Endothelial cell of umbilical vein (primary cell): ENCODE data around the gene MEN1. TPM values are rescaled to one million over a fixed set of nuclear protein-coding genes. Genes with fewer than 3 reads are reported as not detected.

Source experiments
- BruUV-seq: library from RNA; stranded (reverse); fragments of 400-500 nt; replicated peaks from 2 replicates; lab custom pipeline; 2021; lab: Mats Ljungman, UMichigan
- CTCF ChIA-PET: fragments of 300-600, 350-600 bp; sonication (Branson Sonifier 250); formaldehyde crosslinking; loops from one replicate; lab custom pipeline; 2021; ENCODE audit warnings: antibody characterized with exemption, inconsistent platforms; lab: Charles Lee
- POLR2A ChIA-PET: fragments of 300-600, 350-600 bp; sonication (Branson Sonifier 250); formaldehyde crosslinking; loops from one replicate; lab custom pipeline; 2021; ENCODE audit warnings: antibody characterized with exemption, inconsistent platforms; lab: Charles Lee
- DNase-seq: peaks from one replicate; pipeline ENCODE4 v3.0.0-alpha.2; 2011; ENCODE audit warnings: low read depth, low spot score
- FAIRE-seq: peaks from 2 replicates; lab custom pipeline; 2011; peaks lifted over from hg19 to GRCh38; lab: Jason Lieb, UNC
- H2AFZ ChIP-seq: 2 replicates; pipeline ENCODE4 v1.6.0; 2012; ENCODE audit warnings: low read depth, low read length, control low read depth, inconsistent platforms
- H3K27ac ChIP-seq: 2 replicates; pipeline ENCODE4 v1.5.1; 2011; ENCODE audit warnings: low read depth, mild to moderate bottlenecking, control low read depth, low read length, moderate library complexity; ENCODE audit not compliant: insufficient read depth
- H3K27me3 ChIP-seq, 2 experiments: 2 replicates each; pipeline versions ENCODE4 v1.6.0 to v1.6.1; 2011; ENCODE audit warnings: low read length in 2 of 2, mixed read lengths in 1 of 2; ENCODE audit not compliant: control insufficient read depth in 2 of 2, insufficient read depth in 2 of 2
- H3K36me3 ChIP-seq, 2 experiments: 2 replicates in 1 of 2; 3 replicates in 1 of 2; pipeline ENCODE4 v1.5.1; 2011; ENCODE audit warnings: low read length in 2 of 2, mild to moderate bottlenecking in 1 of 2, moderate library complexity in 1 of 2; ENCODE audit not compliant: control insufficient read depth in 2 of 2, insufficient read depth in 2 of 2; ENCODE audit errors: extremely low read depth in 1 of 2
- H3K4me1 ChIP-seq: 3 replicates; pipeline ENCODE4 v1.5.1; 2011; ENCODE audit warnings: mild to moderate bottlenecking, low read length; ENCODE audit not compliant: control insufficient read depth, insufficient read depth; ENCODE audit errors: extremely low read depth
- H3K4me2 ChIP-seq: 2 replicates; pipeline ENCODE4 v1.6.1; 2011; ENCODE audit warnings: low read length, control low read depth, mixed read lengths; ENCODE audit not compliant: insufficient read depth
- H3K4me3 ChIP-seq, 3 experiments: fragments of 200-600 bp in 1 of 3; sonication (generic), shearing (Covaris generic) in 1 of 3; replicated peaks in 1 of 3; 2 replicates each; pipeline ENCODE4 v1.5.1; 2011 to 2016; ENCODE audit warnings: control low read depth in 3 of 3, low read length in 3 of 3, mild to moderate bottlenecking in 2 of 3, inconsistent platforms in 1 of 3, low read depth in 1 of 3, moderate library complexity in 1 of 3; ENCODE audit not compliant: insufficient read depth in 1 of 3
- H3K79me2 ChIP-seq: 2 replicates; pipeline ENCODE4 v1.6.0; 2012; ENCODE audit warnings: low read length, inconsistent platforms; ENCODE audit not compliant: control insufficient read depth, insufficient read depth
- H3K9ac ChIP-seq: replicated peaks from 2 replicates; pipeline ENCODE3; 2011; ENCODE audit warnings: low read length, control low read depth; ENCODE audit not compliant: insufficient read depth; ENCODE audit errors: extremely low read depth
- H3K9me1 ChIP-seq: replicated peaks from 3 replicates; pipeline ENCODE4 v1.6.0; 2011; ENCODE audit warnings: mild to moderate bottlenecking, low read length; ENCODE audit not compliant: control insufficient read depth, insufficient read depth; ENCODE audit errors: extremely low read depth
- H3K9me3 ChIP-seq: replicated peaks from 2 replicates; pipeline ENCODE4 v1.5.1; 2012; ENCODE audit warnings: low read length, inconsistent platforms; ENCODE audit not compliant: control insufficient read depth, insufficient read depth
- H4K20me1 ChIP-seq: replicated peaks from 2 replicates; pipeline ENCODE3; 2011; ENCODE audit warnings: mild to moderate bottlenecking, low read length; ENCODE audit not compliant: control insufficient read depth, insufficient read depth; ENCODE audit errors: extremely low read depth
- EZH2 ChIP-seq: IDR thresholded peaks from 2 replicates; pipeline ENCODE4 v1.6.1; 2012; ENCODE audit warnings: borderline replicate concordance, low read depth, mild to moderate bottlenecking, moderate library complexity, low read length, inconsistent platforms; ENCODE audit not compliant: severe bottlenecking
- FOS ChIP-seq: IDR thresholded peaks from 2 replicates; pipeline ENCODE4 v1.6.1; 2011; ENCODE audit warnings: mild to moderate bottlenecking, low read length, moderate library complexity, borderline replicate concordance; ENCODE audit not compliant: insufficient read depth
- GATA2 ChIP-seq: IDR thresholded peaks from 2 replicates; pipeline ENCODE4 v1.7.0; 2011; ENCODE audit warnings: low read depth, mild to moderate bottlenecking, moderate library complexity, mixed read lengths, low read length; ENCODE audit not compliant: insufficient read length, insufficient read depth
- JUN ChIP-seq: IDR thresholded peaks from 2 replicates; pipeline ENCODE4 v1.6.1; 2011; ENCODE audit warnings: borderline replicate concordance, low read depth; ENCODE audit not compliant: insufficient read length, insufficient read depth
- MYC ChIP-seq: IDR thresholded peaks from one replicate; pipeline ENCODE4 v1.6.1; 2011; ENCODE audit warnings: mild to moderate bottlenecking, low read depth, low read length
- POLR2A ChIP-seq: IDR thresholded peaks from 2 replicates; pipeline ENCODE4 v1.6.1; 2012; ENCODE audit warnings: low read depth, mild to moderate bottlenecking, control low read depth, low read length
- POLR2AphosphoS5 ChIP-seq: IDR thresholded peaks from 2 replicates; pipeline ENCODE4 v1.6.1; 2012; ENCODE audit warnings: low read depth, mild to moderate bottlenecking, control low read depth, low read length, moderate library complexity; ENCODE audit not compliant: insufficient read depth
- dilution Hi-C: fragments of 300-500 bp; cut with MboI; formaldehyde crosslinking; loops from one replicate; pipeline ENCODE4 v1.15.0; 2019; ENCODE audit warnings: low sequenced_read_pairs; ENCODE audit not compliant: extremely low pct_ligation_motif_present
- intact Hi-C: fragments of 100-400 bp; cut with micrococcal nuclease; formaldehyde crosslinking; loops from one replicate; pipeline ENCODE4 v1.10.0; 2022
- polyA plus RNA-seq, 4 experiments: library from polyadenylated mRNA; depleted of rRNA in 3 of 4; stranded (reverse) in 3 of 4; unstranded in 1 of 4; fragments of >200 nt; gene quantifications; 2 replicates each; pipeline versions ENCODE4 v1.2.1 to v1.2.3, GENCODE V29; 2011 to 2012; ENCODE audit warnings: missing spikeins in 1 of 4
- total RNA-seq: library from RNA; stranded (reverse); gene quantifications from 2 replicates; pipeline ENCODE4 v1.2.3, GENCODE V29; 2021
- TF ChIP-seq, protein P1 (sequence below), 2 donors: IDR thresholded peaks; 1 replicate in 1 of 2; 2 replicates in 1 of 2; pipeline ENCODE4 v1.5.1; 2011; ENCODE audit warnings: low read length in 2 of 2, mild to moderate bottlenecking in 2 of 2, moderate library complexity in 2 of 2, control low read depth in 1 of 2, inconsistent platforms in 1 of 2, low read depth in 1 of 2; ENCODE audit not compliant: insufficient read depth in 1 of 2; ENCODE audit errors: extremely low read depth in 1 of 2
- TF ChIP-seq, protein P2 (sequence below): IDR thresholded peaks from 2 replicates; pipeline ENCODE4 v1.6.1; 2011; ENCODE audit not compliant: insufficient read depth, insufficient read length

The MEN1 gene
- total and polyA plus RNA-seq, 2 donors (not counting 3 experiments of a cell fraction or from before 2014, with no cell fraction given) = 41.1 to 43.1 TPM

- no peaks in the 10 kb centered on the region for H3K79me2 ChIP-seq
- H2AFZ ChIP-seq = no peak overlapping the region
- no peaks in the 10 kb centered on the region for H3K9me3 ChIP-seq
- no peak overlapping the region for H3K4me3 ChIP-seq
- BruUV-seq = no TSS peak
- no peaks in the 10 kb centered on the region for H3K27me3 ChIP-seq
- FAIRE-seq (no peak), DNase-seq (no peak)
- no peaks in the 10 kb centered on the region for H4K20me1 ChIP-seq
- H3K27ac ChIP-seq = no peak overlapping the region
- no peak overlapping the region for H3K9ac ChIP-seq
- intact Hi-C loops = no loop called here
- H3K4me2 ChIP-seq = no peak overlapping the region
- no peaks in the 10 kb centered on the region for H3K9me1 ChIP-seq
- ChIA-PET CTCF (interaction anchor here (0.6 to 1.1 kb wide), 2 partner anchors 10 to 94 kb away, joined by 3 read pairs; no protein-coding TSS in a partner anchor), POLR2A (no interaction called here)
- no peak for TF ChIP-seq GATA2
- TF ChIP-seq POLR2AphosphoS5 = no peak
- TF ChIP-seq FOS = no peak
- TF ChIP-seq EZH2 = no peak
- TF ChIP-seq JUN = no peak
- no peak for TF ChIP-seq POLR2A
- TF ChIP-seq MYC = no peak
- TF ChIP-seq, protein P1, sequence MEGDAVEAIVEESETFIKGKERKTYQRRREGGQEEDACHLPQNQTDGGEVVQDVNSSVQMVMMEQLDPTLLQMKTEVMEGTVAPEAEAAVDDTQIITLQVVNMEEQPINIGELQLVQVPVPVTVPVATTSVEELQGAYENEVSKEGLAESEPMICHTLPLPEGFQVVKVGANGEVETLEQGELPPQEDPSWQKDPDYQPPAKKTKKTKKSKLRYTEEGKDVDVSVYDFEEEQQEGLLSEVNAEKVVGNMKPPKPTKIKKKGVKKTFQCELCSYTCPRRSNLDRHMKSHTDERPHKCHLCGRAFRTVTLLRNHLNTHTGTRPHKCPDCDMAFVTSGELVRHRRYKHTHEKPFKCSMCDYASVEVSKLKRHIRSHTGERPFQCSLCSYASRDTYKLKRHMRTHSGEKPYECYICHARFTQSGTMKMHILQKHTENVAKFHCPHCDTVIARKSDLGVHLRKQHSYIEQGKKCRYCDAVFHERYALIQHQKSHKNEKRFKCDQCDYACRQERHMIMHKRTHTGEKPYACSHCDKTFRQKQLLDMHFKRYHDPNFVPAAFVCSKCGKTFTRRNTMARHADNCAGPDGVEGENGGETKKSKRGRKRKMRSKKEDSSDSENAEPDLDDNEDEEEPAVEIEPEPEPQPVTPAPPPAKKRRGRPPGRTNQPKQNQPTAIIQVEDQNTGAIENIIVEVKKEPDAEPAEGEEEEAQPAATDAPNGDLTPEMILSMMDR (IDR thresholded peaks at IDR 0.05; ENCODE audit: extremely low read depth in 1 of 2, insufficient read depth in 1 of 2, low read depth in 1 of 2, low read length in 2 of 2) = no peak
- TF ChIP-seq, protein P2, sequence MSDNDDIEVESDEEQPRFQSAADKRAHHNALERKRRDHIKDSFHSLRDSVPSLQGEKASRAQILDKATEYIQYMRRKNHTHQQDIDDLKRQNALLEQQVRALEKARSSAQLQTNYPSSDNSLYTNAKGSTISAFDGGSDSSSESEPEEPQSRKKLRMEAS = no peak
- peaks cover 5 to 24% of the 10 kb centered on the region in 2 experiments for H3K36me3 ChIP-seq
- dilution Hi-C loops = no loop called here
- no peaks in the 10 kb centered on the region for H3K4me1 ChIP-seq
These were observed 15.8 kb downstream of the MEN1 start for GRCh38 chr11:64794526-64794925.
